Stimulated activated CD8-positive, alpha-beta memory T cell treated with anti-CD3 and anti-CD28 coated beads, Interleukin-7, amount 100 ng/mL, for 24 hours (primary cell): ENCODE data around the gene OCSTAMP.

Experiments used
- DNase-seq: peaks from one replicate; pipeline ENCODE4 v3.0.0-alpha.2; 2020; ENCODE audit warnings: low read depth

The OCSTAMP gene

GRCh38 chr20:46552460-46553420 lies 2.3 kb upstream of the OCSTAMP start:
- DNase-seq, result no peak

- no peak for DNase-seq
Observed at GRCh38 chr20:46551522-46552381, 1.3 kb upstream of the OCSTAMP start.

GRCh38 chr20:46549188-46549972 lies 1.1 kb downstream of the OCSTAMP start:
- no peak for DNase-seq

GRCh38 chr20:46548688-46549087 lies 1.8 kb downstream of the OCSTAMP start:
- no peak for DNase-seq

- DNase-seq, result no peak
Observed at GRCh38 chr20:46547995-46548394, 2.5 kb downstream of the OCSTAMP start.

- no peak for DNase-seq
Observed at GRCh38 chr20:46546936-46547335, 3.5 kb downstream of the OCSTAMP start.

GRCh38 chr20:46546298-46546697 lies 4.2 kb downstream of the OCSTAMP start:
- no peak for DNase-seq

GRCh38 chr20:46545827-46546138 lies 4.7 kb downstream of the OCSTAMP start:
- no peak for DNase-seq

GRCh38 chr20:46545077-46545826 lies 5.2 kb downstream of the OCSTAMP start:
- DNase-seq, result peak; percentile 9

GRCh38 chr20:46544576-46544975 lies 5.9 kb downstream of the OCSTAMP start:
- no peak for DNase-seq

- no peak for DNase-seq
Observed at GRCh38 chr20:46543959-46544358, 6.5 kb downstream of the OCSTAMP start.

- no peak for DNase-seq
Observed at GRCh38 chr20:46543033-46543432, 7.4 kb downstream of the OCSTAMP start.

- DNase-seq, result no peak
Observed at GRCh38 chr20:46541229-46541935, 9.1 kb downstream of the OCSTAMP start.

GRCh38 chr20:46539113-46539512 lies 11.3 kb downstream of the OCSTAMP start:
- no peak for DNase-seq

GRCh38 chr20:46530640-46531039 lies 19.8 kb downstream of the OCSTAMP start:
- DNase-seq, result no peak

- DNase-seq, result no peak
Observed at GRCh38 chr20:46523696-46524328, 26.6 kb downstream of the OCSTAMP start.

- DNase-seq, result no peak
Observed at GRCh38 chr20:46523108-46523507, 27.3 kb downstream of the OCSTAMP start.

- DNase-seq, result peak; percentile 23
Observed at GRCh38 chr20:46520976-46521579, 29.4 kb downstream of the OCSTAMP start.

- DNase-seq, result no peak
Observed at GRCh38 chr20:46520540-46520939, 29.9 kb downstream of the OCSTAMP start.
